22Rv1 (cell line): ENCODE results near the gene CORIN.
"Not testable (repeated sequence)": the region's sequence is repeated elsewhere in the genome, so short reads cannot be mapped to it uniquely, and the experiment has no call there.

Source experiments
- H3K27ac ChIP-seq: fragments of 450-650 bp; 2 replicates; pipeline ENCODE4 v1.5.1; 2017
- ZFX ChIP-seq: fragments of 450-650 bp; IDR thresholded peaks from 2 replicates; pipeline ENCODE4 v1.6.1; 2017; ENCODE audit warnings: antibody characterized with exemption, borderline replicate concordance
- TF ChIP-seq, protein P1 (sequence below): fragments of 450-650 bp; IDR thresholded peaks from 2 replicates; pipeline ENCODE4 v1.5.1; 2017; ENCODE audit warnings: mild to moderate bottlenecking

CORIN gene

DNA sequence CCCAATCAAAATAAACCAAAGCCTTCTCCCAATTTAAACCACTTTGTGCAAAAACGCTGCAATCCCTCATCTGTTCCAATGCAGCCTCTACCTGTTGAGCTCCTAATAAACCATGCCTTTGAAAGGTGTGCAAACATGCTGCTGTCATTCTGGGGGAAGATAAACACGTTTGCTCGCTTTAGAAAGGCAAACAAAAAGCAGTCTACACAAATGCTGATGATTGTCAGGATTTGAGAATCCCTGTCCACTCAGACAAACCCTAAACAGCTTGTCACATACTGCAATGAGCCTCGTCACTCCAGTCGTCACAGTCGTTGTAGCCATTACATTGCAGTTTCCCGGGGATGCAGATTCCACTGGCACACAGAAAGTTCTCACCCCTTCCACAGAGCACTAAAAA, 145.2 kb downstream of the CORIN start:
- H3K27ac ChIP-seq, result no peak overlapping the region
- TF ChIP-seq, protein P1, sequence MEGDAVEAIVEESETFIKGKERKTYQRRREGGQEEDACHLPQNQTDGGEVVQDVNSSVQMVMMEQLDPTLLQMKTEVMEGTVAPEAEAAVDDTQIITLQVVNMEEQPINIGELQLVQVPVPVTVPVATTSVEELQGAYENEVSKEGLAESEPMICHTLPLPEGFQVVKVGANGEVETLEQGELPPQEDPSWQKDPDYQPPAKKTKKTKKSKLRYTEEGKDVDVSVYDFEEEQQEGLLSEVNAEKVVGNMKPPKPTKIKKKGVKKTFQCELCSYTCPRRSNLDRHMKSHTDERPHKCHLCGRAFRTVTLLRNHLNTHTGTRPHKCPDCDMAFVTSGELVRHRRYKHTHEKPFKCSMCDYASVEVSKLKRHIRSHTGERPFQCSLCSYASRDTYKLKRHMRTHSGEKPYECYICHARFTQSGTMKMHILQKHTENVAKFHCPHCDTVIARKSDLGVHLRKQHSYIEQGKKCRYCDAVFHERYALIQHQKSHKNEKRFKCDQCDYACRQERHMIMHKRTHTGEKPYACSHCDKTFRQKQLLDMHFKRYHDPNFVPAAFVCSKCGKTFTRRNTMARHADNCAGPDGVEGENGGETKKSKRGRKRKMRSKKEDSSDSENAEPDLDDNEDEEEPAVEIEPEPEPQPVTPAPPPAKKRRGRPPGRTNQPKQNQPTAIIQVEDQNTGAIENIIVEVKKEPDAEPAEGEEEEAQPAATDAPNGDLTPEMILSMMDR, result no peak
- TF ChIP-seq ZFX, result no peak

DNA sequence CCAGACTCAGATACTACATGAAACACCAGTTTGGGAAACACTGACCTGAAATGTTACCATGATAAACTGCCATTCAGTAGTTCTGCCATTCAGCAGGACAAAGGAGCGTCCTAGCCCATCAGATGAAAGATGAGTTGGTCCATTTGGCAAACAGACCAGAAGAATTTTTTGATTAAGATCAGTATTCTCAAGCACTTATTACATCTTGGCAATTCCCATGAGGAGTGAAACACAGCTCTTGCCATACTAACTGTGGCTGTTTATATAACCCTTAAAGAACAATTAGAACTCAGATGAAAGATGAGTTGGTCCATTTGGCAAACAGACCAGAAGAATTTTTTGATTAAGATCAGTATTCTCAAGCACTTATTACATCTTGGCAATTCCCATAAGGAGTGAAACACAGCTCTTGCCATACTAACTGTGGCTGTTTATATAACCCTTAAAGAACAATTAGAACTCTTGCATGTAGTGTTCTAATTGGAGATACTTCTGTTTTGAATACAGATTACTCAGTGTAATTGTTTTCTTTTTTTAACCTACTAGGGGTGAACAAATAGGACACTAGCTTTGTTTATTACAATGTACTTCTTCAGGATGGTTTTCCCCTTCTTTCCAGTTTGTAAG, 146.0 kb downstream of the CORIN start:
- H3K27ac ChIP-seq, result not testable (repeated sequence)

DNA sequence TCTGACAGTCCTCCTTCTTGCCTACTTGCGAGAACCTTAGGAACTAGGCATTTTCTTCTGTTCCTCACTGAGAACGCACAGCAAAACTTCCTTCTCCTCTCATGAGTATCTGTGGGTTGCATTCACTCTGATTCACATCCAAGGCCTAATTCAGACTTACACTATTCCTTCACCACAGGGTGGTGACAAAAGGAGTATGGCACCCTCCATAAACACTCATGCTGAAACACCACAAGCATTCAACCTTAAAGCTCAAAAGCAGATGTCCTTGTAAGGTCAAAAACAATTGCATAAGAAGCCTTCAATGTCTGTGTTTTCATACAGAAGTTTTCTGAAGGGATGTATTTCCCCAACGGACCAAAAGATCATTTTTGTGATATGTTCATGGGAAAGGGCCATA, 147.3 kb downstream of the CORIN start:
- no peak for TF ChIP-seq ZFX
- TF ChIP-seq, protein P1, result no peak
- no peak overlapping the region for H3K27ac ChIP-seq

DNA sequence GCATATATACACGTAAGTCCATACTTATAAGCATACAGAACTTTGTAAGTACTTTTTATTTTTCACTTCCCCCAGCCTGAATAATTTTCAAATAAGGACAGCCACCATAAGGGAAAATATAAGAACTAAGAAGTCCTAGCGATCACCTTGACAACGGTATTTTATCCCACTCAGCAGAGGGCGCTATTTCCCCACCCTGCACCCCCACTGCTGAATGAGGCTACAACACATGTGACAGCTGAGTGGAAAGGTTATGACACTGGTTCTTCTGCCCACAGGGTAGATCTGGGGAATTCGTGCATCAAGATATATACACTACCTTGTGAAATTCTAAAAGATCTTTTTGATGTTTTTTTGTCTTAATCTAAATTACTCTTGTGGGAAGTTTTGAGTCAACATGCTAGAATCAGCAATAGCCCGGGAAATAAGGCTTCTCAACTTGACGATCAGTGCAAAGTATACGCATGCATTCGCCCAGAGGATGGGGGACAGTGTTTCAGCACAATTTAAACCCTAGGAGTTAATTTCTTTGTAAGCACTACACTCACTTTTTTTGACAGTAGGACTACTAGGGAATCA, 151.5 kb downstream of the CORIN start:
- TF ChIP-seq ZFX, result no peak
- TF ChIP-seq, protein P1, result peak; percentile 93
- no peak overlapping the region for H3K27ac ChIP-seq

DNA sequence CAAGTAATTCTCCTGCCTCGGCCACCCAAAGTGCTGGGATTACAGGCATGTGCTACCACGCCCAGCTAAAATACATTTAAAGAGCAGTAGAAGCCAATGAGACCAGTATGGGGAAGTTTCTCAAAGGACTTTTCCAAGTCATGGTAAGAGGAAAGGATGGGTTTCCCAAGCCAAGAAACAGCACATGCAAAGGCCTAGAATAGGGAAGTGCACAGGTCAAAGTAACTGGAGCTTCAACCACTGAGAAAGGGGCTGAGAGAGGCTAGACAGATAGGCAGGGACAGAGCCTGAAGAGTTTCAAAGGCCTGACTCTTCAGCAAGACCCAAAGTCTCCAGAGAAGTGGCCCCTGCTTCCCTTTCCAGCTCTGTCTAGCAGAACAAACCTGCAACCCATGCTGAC, 162.1 kb downstream of the CORIN start:
- no peak overlapping the region for H3K27ac ChIP-seq
- no peak for TF ChIP-seq ZFX
- TF ChIP-seq, protein P1, result no peak

DNA sequence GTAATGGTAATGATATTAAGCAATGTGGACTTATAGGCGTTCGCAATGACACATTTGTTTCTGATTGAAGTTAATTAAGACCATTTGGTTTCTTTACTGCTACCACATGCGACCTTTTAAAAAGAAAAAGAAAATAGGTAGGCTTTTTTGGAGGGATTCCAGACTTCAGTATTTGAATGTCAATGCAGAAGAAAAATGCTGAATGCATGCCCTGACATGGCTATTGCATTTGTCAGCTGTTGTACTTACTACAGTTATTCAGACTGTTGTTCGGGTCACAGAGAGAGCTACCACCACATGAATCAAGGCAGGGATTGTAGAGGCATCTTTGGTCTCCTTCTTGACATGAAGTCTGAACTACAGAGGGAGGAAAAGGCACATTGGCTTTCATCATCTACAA, 163.7 kb downstream of the CORIN start:
- no peak overlapping the region for H3K27ac ChIP-seq
- TF ChIP-seq ZFX, result no peak
- TF ChIP-seq, protein P1, result no peak

DNA sequence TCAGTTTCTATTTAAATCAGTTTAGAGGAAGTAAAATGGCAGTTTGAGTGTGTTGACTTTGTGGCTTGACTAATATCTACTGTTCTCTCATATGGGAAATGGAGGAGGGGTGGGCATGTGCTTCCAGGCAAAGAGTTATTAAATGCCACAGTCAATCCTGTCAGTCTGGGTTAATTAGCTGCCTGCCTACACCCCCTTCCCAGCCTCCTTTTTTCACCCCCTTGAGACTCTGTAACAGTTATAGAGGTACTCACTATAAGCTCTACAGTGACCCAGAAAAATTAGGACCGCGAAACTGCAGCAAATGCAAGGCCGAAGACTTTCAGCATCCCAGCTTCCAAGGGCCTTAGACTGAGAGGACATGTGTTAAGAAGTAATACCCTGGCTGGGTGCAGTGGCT, 165.2 kb downstream of the CORIN start:
- no peak for TF ChIP-seq ZFX
- TF ChIP-seq, protein P1, result no peak
- H3K27ac ChIP-seq, result no peak overlapping the region

GRCh38 chr4:47669946-47670345, 167.9 kb downstream of the CORIN start:
- TF ChIP-seq, protein P1, result no peak
- no peak for TF ChIP-seq ZFX
- no peak overlapping the region for H3K27ac ChIP-seq
